Measurements from ENCODE around the gene HPSE2. TPM values are rescaled to one million over a fixed set of nuclear protein-coding genes. Genes with fewer than 3 reads are reported as not detected.

The HPSE2 gene
- total and polyA plus RNA-seq, 2 of the 8 experiments (the other 6 are each of a cell fraction or from before 2014, with no cell fraction given), result 0.41 to 0.58 TPM

DNA sequence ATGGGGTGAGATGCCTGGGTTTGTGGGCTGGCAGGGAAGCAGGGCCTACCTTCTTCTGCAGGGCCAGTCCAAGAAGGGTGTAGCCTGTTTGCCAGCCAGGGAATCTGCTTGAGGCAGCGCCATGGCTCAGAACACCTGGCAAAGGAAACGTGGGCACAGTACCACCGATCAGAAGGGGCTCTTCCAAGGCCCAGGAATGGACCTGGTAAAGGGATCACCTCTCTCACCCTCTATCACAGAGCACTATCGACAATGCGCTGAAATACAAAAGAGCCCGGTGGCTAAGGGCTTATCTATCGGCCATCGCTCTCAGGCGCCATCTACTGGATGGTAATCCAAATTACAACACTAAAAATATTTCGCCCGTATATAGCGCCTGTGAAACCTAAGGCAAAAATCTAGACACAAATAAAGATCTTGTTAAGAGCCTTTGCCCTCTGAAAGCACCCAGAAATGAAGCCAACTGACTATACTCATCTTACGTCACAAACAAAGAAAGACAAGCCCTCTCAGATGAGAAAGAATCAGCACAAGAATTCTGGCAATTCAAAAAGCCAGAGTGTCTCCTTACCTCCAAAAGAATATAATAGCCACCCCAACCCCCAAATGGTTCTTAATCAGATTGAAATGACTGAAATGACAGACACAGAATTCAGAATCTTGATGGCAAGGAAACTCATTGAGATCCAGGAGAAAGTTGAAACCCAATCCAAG lies 571.2 kb downstream of the HPSE2 start (continued):
- TF ChIP-seq, protein P1, sequence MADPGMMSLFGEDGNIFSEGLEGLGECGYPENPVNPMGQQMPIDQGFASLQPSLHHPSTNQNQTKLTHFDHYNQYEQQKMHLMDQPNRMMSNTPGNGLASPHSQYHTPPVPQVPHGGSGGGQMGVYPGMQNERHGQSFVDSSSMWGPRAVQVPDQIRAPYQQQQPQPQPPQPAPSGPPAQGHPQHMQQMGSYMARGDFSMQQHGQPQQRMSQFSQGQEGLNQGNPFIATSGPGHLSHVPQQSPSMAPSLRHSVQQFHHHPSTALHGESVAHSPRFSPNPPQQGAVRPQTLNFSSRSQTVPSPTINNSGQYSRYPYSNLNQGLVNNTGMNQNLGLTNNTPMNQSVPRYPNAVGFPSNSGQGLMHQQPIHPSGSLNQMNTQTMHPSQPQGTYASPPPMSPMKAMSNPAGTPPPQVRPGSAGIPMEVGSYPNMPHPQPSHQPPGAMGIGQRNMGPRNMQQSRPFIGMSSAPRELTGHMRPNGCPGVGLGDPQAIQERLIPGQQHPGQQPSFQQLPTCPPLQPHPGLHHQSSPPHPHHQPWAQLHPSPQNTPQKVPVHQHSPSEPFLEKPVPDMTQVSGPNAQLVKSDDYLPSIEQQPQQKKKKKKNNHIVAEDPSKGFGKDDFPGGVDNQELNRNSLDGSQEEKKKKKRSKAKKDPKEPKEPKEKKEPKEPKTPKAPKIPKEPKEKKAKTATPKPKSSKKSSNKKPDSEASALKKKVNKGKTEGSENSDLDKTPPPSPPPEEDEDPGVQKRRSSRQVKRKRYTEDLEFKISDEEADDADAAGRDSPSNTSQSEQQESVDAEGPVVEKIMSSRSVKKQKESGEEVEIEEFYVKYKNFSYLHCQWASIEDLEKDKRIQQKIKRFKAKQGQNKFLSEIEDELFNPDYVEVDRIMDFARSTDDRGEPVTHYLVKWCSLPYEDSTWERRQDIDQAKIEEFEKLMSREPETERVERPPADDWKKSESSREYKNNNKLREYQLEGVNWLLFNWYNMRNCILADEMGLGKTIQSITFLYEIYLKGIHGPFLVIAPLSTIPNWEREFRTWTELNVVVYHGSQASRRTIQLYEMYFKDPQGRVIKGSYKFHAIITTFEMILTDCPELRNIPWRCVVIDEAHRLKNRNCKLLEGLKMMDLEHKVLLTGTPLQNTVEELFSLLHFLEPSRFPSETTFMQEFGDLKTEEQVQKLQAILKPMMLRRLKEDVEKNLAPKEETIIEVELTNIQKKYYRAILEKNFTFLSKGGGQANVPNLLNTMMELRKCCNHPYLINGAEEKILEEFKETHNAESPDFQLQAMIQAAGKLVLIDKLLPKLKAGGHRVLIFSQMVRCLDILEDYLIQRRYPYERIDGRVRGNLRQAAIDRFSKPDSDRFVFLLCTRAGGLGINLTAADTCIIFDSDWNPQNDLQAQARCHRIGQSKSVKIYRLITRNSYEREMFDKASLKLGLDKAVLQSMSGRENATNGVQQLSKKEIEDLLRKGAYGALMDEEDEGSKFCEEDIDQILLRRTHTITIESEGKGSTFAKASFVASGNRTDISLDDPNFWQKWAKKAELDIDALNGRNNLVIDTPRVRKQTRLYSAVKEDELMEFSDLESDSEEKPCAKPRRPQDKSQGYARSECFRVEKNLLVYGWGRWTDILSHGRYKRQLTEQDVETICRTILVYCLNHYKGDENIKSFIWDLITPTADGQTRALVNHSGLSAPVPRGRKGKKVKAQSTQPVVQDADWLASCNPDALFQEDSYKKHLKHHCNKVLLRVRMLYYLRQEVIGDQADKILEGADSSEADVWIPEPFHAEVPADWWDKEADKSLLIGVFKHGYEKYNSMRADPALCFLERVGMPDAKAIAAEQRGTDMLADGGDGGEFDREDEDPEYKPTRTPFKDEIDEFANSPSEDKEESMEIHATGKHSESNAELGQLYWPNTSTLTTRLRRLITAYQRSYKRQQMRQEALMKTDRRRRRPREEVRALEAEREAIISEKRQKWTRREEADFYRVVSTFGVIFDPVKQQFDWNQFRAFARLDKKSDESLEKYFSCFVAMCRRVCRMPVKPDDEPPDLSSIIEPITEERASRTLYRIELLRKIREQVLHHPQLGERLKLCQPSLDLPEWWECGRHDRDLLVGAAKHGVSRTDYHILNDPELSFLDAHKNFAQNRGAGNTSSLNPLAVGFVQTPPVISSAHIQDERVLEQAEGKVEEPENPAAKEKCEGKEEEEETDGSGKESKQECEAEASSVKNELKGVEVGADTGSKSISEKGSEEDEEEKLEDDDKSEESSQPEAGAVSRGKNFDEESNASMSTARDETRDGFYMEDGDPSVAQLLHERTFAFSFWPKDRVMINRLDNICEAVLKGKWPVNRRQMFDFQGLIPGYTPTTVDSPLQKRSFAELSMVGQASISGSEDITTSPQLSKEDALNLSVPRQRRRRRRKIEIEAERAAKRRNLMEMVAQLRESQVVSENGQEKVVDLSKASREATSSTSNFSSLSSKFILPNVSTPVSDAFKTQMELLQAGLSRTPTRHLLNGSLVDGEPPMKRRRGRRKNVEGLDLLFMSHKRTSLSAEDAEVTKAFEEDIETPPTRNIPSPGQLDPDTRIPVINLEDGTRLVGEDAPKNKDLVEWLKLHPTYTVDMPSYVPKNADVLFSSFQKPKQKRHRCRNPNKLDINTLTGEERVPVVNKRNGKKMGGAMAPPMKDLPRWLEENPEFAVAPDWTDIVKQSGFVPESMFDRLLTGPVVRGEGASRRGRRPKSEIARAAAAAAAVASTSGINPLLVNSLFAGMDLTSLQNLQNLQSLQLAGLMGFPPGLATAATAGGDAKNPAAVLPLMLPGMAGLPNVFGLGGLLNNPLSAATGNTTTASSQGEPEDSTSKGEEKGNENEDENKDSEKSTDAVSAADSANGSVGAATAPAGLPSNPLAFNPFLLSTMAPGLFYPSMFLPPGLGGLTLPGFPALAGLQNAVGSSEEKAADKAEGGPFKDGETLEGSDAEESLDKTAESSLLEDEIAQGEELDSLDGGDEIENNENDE (IDR thresholded peaks at IDR 0.05; ENCODE audit: insufficient replicate concordance, low read length), result no peak
- TF ChIP-seq CHD2 (IDR thresholded peaks at IDR 0.05; ENCODE audit: low read length), result no peak
- no peak for TF ChIP-seq NRF1 (IDR thresholded peaks at IDR 0.05; ENCODE audit: low read depth, low read length)
- TF ChIP-seq CBX5 (IDR thresholded peaks at IDR 0.05; ENCODE audit: low read depth, low read length), result no peak
- peak; percentile 62; the same call in 1 of the 2 replicates for TF ChIP-seq YY1 (IDR thresholded peaks at IDR 0.05; ENCODE audit: low read depth, low read length)
- peak; percentile 82 to 90 for TF ChIP-seq RAD21 (IDR thresholded peaks at IDR 0.05 in 1 of 2, conservative IDR thresholded peaks at IDR 0.05 in 1 of 2; ENCODE audit: low read depth in 2 of 2, low read length in 2 of 2)
- no peak for TF ChIP-seq SP2 (IDR thresholded peaks at IDR 0.05; ENCODE audit: low read length)

Data from H1 (cell line).